Stimulated activated CD4-positive, alpha-beta T cell treated with anti-CD3 and anti-CD28 coated beads, TNF-alpha, amount 100 ng/mL, for 24 hours (primary cell): ENCODE data around the gene PSKH1.
"Not testable (repeated sequence)": the region's sequence is repeated elsewhere in the genome, so short reads cannot be mapped to it uniquely, and the experiment has no call there.

Experiments
- DNase-seq, 3 experiments: peaks; one replicate each; pipeline ENCODE4 v3.0.0-alpha.2; 2020; ENCODE audit warnings: low read depth in 3 of 3

Gene PSKH1

DNA sequence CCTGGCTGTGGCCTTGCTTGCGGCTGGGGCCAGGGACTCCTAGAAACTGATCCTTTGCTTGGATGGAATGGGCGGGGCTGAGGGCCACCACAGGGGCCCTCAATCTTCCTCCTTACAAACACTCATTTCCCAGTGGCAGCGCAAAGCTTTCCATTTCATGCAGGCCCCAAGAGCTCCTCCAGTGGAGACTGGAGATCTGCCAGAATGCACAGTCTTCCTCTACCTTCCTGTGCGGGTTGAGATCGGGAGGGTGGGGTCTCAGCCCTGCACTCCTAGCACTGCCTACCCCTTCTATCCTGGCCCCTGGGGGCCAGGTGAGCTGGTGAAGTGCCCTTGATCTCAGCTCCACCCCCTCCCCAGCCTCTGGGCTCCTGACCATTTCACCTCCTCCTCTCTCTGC lies 6.7 kb upstream of the PSKH1 start:
- DNase-seq = no peak

DNA sequence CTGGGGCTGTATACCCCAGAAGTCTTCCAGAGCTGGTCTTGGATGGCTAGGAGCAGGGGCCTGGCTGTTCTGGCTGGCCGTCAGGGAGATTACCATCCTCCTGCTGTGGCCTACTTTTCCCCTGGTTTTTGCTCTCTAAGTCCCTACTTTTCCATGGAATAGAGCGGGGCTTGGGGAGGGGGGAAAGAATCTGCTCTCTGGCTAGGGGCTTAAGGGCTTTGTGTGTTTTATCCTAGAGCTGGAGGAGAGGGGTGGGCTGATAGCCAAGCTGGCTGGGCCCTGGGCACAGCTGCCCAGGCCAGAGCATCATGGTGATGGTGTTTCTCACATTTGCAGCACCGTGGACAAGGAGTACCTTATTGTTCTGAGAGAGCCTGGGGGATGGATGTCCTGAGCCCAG lies 4.7 kb upstream of the PSKH1 start:
- no peak for DNase-seq

DNA sequence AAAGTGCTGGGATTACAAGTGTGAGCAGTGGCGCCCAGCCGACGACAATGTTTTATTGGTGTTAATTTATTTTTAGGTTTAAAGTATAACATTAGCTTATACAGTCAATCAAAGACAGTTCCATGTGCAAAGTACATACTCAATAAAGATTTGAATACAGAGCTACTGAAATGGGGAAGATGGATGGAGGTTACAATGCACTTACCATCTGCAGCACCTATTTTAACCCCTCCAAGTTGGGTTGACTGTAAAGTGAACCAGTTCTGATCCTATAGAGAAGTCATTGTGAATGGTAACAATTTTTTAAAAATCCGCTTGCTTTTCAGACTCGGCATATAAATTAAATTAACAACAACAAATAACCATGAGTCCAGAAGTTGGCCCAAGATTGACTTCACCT lies 679 bp upstream of the PSKH1 start:
- DNase-seq = no peak

DNA sequence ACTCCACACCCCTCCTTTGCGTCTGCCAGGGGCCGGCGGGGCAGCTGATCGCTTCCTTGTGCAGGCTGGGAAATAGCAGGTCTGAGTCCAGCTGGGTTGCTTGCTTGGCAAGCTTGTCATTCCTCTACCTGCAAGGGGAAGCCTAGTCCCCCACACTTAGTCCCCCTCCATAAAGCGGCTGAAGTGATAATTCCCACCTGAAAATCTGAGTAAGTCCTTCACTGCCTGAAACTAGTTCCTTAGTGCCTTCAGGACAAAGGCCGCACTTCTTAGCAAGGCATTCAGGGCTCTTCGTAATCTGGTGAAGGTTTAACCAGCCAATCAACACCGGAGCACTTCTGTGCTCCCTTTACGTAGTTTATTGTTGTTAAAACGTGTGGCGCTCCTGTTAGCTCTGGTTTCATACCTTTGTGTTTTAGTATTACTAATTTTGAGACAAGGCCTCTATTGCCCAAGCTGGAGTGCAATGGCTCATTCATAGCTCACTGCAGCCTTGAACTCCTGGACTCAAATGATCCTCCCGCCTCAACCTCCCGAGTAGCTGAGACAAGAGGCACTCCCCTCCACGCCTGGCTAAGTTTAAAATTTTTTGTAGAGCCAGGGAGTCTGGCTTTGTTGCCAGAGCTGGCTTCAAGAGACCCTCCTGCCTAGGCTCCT lies 817 bp downstream of the PSKH1 start:
- DNase-seq = no peak

DNA sequence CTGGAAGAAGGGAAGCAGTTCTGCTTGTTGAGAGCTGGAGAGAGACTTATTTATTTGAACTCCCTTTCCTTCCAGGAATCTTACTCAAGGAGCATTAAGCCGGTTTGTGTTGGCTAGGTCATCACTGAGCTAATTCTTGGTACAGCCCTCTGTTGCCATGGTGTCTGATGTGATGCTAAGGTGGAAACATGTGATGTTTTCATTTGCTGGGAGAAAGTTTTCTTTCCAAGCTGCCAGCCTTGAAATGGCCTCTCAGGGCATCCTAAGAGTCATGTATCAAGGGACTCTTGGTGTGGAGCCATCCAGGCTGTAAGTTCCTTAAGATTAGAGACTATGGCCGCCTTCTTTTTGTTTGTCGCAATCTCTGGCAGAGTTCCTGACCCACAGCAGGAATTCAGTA lies 4.2 kb downstream of the PSKH1 start:
- DNase-seq = no peak

DNA sequence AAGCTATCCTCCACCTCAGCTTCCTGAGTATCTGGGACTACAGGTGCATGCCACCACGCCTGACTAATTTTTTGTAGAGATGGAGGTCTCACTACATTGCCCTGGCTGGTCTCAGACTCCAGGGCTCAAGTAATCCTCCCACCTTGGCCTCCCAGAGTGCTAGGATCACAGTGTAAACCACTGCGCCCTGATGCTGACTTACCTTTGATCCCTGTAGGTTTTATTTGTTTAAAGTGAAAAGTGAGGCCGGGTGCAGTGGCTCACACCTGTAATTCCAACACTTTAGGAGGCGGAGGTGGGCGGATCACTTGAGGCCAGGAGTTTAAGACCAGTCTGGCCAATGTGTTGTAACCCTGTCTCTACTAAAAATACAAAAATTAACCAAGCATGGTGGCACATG lies 8.7 kb downstream of the PSKH1 start:
- DNase-seq = no peak

DNA sequence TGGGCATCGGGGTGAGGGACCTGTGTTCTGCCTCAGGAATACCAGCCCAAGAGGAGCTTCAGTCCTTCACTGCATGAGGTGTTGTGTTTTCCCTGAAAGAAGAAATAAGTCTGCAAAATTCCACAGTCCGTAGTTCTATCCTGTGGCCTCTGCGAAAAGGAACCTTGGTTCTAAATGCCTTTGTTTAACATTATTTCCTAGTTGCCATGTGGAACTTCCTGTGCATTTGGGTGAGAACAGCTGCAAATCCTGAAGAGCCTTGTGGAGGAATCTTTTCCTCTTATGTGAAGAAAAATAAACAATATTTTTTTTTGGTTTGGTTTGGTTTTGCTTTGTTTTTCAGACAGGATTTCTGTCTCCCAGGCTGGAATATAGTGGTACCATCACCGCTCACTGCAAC lies 9.8 kb downstream of the PSKH1 start:
- no peak for DNase-seq

DNA sequence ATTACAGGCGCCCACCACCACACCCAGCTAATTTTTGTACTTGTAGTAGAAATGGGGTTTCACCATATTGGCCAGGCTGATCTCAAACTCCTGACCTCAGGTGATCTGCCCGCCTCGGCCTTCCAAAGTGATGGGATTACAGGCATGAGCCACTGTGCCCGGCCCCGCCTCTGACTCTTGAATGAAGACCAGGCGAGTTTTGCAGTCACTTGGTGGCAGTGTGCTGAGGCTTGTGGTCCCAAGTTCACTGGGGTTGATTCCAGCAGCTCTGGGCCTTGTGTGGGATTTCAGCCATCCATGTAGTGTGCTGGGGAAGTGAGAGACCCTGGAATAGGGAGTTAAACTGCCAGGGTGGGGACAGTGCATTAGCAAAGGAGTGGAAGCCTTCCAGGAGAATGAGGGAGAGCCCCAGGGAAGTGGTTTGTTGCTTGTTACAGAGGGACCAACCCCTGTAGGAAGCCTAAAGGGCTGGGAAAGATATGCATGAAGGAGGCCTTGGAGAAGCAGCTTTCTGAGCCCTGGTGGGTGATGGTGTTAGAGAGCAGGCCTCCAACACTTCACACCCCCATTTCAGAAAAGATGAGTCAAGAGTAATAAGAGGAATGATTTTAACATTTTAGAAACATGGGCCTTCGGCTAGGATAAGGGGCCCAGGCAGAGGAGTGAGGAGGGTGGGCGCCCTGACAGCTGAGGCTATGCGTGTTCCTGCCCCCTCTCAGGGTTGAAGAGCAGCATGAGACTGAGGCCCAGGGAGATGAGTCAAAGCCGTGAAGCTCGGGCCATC lies 14.5 kb downstream of the PSKH1 start:
- no peak for DNase-seq

DNA sequence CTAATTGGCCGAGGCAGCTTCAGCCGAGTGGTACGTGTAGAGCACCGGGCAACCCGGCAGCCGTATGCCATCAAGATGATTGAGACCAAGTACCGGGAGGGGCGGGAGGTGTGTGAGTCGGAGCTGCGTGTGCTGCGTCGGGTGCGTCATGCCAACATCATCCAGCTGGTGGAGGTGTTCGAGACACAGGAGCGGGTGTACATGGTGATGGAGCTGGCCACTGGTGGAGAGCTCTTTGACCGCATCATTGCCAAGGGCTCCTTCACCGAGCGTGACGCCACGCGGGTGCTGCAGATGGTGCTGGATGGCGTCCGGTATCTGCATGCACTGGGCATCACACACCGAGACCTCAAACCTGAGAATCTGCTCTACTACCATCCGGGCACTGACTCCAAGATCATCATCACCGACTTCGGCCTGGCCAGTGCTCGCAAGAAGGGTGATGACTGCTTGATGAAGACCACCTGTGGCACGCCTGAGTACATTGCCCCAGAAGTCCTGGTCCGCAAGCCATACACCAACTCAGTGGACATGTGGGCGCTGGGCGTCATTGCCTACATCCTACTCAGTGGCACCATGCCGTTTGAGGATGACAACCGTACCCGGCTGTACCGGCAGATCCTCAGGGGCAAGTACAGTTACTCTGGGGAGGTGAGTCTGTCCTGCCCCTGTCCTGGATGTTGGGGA lies 16.1 kb downstream of the PSKH1 start:
- DNase-seq = no peak

DNA sequence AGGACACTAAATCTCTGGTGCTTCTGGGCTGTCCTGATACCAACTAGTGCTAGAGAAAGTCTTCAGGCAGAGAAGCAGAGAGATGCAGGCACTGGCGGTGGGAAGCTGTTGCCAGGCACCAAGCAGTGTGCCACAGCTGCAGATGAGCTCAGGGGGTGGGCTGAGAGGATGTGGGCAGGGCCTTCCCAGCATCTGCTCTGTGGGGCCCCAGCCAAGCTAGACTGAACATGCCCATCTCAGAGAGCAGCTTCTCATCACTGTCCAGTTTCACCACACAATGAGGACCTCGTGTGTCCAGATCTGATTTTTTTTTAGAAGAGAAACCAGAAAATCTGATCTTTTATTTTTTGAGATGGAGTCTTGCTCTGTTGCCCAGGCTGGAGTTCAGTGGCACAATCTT lies 17.1 kb downstream of the PSKH1 start:
- no peak for DNase-seq

DNA sequence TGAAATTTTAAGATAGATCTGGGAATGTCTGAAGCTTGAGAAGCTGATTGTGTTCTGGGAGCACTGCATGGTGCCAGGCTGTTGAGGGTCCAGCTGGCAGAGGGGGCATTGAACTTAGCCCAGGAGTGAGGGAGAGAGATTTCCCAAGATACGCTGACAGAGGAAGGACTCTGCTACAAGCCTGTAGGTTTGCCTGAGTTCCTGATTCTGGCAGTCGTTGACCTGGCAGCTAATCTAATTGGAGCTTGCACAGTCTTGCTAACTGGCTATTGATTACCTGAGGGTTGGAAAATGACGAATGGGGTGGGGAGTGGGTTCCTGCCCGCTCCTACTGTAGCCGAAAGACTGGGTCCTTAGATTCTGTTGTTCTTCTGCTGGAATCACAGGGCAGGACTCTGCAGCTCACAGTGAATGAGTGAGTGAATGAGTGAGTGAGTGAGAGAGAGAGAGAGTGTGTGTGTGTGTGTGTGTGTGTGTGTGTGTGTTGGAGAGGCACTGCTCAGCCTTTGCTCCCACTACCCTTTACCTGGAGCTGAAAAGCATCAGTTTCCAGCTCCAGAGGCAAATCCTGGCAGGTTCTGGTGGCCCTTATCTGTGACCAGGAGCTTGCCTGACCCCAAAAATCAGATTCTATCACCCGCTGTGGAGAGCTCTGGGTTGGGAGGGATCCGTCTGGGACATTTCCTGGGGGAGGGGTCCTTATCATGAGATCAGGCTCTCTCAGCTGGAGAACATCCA lies 21.9 kb downstream of the PSKH1 start:
- DNase-seq = no peak

DNA sequence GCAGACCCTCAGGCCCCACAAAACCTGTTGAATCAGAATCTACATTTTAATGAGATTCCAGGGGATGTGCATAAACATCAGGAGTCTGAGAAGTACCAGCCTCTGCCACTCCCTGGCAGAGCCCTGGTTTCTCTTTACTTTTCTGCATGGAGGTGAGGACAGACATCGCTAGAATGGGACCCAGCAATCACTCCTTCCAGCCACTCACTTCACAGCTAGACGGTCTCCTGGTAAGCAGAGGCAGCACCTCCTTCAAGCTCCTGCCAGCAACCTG lies 22.4 kb downstream of the PSKH1 start:
- not testable (repeated sequence) for DNase-seq

DNA sequence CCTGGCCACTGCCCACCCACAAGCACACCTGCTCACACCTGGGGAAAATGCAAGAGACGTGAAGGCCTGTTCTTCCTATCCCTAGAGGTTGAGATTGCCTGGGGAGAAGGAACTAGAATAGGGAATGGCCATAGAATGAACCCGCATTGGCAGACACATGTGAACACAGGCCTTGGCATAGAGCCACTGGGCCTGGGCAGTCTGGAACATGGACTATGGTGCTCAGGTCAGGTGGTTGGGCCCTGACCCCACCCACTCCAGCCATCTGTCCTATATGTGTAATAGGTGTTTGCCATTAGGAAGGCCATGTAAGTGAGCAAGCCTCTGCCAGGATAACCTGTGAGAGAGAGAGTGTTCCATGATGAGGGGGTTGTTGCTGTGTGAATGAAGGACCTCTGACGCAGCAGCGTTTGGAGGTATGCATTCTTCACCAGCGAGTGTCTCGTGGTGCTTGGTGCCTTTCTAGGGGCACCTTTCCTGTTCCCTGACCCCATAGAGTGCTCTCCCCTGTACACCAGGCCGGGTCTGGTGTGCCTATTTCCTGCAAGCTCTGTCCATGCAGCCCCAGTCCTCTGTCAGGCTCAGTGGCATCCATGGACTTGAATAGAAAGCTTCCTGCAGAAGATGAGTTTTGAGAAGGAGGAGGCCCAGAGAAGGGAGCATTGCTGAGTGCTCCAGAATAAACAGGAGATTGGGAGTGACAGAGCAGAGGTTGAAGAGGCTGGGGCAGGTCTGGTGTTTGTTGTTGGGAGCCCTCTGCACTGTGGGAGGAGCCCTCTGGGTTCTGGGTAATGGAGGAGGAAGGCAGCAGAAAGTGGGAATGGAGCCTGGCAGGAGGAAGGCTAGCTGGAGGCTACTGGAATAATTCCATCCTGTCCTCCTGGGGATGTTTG lies 23.0 kb downstream of the PSKH1 start:
- no peak for DNase-seq

DNA sequence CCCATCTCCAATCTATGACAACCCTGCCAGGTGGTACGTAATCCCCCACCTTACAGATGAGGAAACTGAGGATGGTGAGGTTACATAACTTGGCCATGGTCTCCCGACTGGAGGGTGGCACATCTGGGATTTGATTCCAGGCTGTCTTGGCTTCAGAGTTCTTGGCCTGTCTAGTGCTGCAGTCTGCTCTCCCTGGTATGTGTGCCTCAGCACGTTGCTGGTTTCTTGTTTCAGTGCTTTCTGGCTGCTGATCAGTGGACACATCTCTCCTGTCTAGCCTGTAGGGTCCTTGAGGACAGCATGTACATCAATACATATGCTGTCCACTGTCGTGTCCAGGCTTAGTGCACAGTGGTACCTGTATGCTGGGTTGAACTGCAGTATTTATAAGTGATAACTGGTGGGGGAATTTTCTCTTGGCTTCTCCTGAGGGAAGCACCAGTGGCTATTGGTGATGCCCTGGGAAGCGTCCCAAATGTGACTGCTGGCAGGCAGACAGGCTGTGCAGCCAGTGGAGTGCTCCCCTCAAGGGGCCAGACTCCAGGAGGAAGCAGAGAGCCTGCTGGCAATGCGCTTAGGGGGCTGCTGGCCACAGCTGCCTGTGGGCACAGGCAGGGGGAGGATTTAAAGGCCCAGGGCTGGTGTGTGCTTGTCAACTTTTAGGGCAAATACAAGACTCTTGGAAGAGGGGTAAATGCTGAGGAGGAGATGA lies 24.2 kb downstream of the PSKH1 start:
- DNase-seq = no peak

DNA sequence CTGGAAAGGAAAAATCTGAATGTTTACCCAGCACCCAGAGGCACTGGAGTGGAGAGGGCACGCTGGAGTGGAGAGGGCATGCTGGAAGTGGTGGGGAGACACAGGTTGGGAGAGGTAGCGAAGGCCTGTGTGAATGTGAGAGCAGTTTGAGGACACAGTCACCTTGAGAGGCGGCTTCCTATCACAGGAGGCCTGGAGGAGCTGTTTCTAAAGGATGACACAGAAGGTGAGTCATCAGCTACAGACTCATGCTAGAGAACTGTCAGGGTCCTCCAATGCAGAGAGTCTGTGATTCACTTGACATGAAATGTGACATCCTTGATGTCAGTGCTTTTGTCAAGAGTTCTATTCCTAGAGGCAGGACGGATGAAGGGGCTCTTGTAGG lies 24.8 kb downstream of the PSKH1 start:
- no peak for DNase-seq

DNA sequence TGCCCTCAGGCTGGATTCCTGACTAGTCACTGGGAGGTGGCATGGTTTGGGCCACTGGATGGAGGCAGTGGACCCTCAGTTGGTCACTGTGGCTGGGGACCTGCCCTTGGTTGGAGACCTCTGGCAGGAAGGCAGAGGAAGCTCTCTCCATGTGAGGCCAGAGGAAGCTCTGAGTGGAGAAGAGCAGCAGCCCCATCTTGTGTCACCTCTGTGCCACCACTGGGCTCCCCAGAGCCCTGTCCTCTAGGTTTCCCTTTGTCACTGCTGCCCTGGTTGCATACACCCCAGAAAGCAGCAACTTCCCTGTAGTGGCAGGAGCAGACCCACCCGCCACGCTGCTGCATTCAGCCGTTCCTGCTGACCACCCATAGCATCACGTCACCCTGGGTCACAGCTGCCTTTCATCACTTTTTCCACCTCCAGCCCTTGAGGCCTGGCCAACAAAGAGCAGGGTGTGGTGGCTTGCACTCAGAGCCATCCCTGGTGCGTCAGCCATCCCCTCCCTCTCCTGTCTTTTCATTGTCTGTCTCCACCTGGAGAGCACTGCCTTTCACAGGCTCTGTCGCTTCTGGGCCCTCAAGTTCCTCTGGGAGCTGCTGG lies 26.7 kb downstream of the PSKH1 start:
- DNase-seq = no peak

DNA sequence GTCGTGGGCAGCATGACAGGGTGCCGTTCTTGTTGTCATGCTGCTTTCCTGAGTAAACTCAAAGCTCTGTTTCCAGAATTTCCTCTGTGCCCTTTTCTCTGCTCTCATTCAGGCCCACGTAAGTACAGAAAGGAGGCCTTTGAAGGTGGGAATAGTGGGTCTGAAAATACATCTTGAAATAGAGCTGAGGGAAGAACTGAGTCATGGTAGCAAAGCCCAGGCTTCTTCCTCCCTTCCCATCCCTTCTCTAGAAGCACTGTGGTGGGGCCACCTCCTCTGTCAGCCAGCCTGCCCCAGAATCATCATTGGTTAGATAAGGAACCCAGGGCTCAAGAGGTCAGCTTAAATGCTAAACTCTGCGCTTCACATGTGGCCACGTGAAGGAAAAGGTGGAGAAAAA lies 29.2 kb downstream of the PSKH1 start:
- no peak for DNase-seq

DNA sequence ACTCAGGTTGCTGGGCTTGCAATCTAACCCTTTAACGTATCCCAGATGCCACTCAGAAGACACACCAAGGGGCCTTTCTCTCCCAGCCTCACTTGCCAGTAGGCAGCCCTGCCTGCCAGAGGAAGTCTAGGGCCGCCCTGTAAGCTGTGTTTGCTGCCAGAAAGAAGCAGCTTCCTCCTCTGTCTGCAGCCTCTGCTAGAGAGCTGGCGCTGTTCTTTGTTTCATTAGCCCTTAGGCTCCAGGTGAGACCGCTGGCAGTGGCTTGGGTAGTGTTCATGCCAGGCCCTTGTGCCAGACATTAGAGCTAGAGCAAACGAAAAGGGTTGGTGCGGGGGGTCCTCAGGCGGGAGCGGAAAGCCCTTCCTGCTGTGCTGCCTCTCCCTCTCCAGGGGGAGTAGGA lies 29.7 kb downstream of the PSKH1 start:
- DNase-seq = no peak

DNA sequence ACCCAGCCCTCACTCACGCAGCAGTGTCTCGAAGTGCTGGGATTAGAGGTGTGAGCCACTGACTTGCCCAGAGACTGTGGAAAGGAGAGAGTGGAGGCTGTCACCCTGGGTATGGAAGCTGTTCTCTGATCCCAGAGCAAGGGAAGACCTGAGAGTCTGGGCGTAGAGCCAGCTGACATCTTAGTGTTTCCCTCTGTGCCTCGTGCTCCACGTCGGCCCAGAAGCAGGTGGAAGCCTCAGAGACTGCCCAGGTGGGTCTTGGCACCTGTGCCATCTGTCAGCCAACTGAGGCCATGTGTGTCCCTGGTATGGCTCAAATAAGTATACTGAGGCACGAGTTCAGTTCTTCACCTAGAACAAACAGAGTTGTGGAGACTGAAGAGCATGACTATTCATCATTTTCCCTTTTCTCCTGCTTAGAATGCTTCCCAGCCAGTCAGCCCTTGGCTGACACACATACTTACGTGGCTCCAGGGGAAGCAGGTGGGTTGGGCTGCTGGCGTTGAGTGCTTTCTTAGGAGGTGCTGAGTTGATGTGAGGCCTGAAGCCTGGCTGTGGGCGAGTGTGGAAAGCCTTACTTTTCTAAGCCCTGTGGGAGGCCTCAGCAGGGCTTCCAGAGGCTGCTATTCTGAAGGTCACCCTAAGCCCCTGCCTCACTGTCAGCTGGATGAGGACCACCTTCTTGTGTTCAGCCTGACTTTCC lies 30.5 kb downstream of the PSKH1 start:
- DNase-seq = no peak
